GM10266 (cell line): ENCODE data around the gene OPN1MW.
"Not testable (repeated sequence)": the region's sequence is repeated elsewhere in the genome, so short reads cannot be mapped to it uniquely, and the experiment has no call there.

Source experiments
- DNase-seq: peaks from one replicate; pipeline ENCODE4 v3.0.0; 2012; ENCODE audit errors: extremely low spot score
- CTCF ChIP-seq: IDR thresholded peaks from 2 replicates; pipeline ENCODE4 v1.5.1; 2012; ENCODE audit warnings: mild to moderate bottlenecking, low read depth; ENCODE audit not compliant: control insufficient read depth, insufficient read depth; ENCODE audit errors: missing control alignments

OPN1MW gene

DNA sequence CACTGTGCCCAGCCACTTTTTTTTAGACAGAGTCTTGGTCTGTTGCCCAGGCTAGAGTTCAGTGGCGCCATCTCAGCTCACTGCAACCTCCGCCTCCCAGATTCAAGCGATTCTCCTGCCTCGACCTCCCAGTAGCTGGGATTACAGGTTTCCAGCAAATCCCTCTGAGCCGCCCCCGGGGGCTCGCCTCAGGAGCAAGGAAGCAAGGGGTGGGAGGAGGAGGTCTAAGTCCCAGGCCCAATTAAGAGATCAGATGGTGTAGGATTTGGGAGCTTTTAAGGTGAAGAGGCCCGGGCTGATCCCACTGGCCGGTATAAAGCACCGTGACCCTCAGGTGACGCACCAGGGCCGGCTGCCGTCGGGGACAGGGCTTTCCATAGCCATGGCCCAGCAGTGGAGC is at the start of gene OPN1MW:
TSS of gene OPN1MW (plus strand) at position 301 of the 400 bp plus-strand sequence. CDS start at position 383, 82 bp downstream.
- DNase-seq, result not testable (repeated sequence)

DNA sequence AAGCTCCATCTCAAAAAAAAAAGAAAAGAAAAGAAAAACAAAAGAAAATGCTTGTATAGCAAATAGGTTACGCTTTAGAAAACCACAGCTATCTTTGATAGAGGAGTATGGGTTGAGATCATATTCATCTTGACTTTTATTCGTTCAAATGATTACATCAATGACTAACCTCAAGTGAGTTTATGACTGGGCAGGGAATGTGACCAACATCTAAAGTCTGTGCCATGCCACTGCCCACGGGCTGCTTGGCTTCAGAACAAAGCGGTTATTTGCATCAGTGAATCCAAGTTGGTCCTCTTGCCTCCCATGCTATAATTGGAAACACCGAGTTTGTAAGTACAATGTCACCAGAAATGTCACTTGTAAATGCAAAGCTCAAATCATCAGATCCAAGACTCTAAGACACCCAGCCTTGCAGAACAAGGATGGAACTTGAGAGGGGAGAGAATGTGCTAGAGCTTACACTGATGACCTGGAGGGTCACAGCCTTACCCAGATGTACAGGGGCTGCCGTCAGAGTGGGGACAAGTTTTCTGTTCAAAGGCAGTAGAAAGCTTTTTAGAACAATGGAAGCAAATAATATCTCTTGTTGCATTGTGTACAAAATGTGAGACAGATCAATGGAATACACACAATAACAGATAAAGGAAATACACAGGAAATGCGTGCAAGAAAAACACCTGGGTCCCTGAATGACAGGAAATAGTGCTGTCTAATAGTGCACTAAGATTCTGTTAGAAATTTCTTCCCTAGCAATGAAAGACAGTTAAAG is 46.8 kb upstream of the OPN1MW start:
- no peak for TF ChIP-seq CTCF
- DNase-seq, result no peak

DNA sequence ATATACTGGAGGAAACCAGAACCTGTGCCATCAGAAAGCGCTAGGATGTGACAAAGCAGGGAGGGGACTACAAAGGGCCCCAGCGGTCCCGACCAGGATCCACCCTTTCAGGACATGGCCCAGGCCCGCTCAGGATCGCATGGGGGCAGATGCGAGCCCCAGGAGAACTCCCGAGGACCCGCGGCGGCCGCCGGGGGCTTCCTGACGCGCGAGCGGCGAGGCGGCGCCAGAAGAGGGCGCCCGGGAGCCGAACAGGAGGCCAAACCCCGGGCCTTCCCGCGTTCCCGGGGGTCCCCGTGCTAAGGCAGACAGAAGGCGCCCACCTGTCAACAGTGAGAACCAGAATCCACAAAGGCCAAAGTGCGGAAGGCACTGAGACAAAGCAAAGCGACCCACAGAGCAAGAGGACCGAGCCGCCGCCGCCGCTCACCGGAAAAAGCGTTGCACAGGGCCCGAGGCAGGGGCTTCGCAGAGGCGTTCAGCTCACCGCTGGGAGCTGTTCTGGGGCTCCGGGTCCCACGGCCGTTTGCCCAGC is 45.7 kb upstream of the OPN1MW start:
- TF ChIP-seq CTCF, result peak; percentile 68
- peak; percentile 71 for DNase-seq

DNA sequence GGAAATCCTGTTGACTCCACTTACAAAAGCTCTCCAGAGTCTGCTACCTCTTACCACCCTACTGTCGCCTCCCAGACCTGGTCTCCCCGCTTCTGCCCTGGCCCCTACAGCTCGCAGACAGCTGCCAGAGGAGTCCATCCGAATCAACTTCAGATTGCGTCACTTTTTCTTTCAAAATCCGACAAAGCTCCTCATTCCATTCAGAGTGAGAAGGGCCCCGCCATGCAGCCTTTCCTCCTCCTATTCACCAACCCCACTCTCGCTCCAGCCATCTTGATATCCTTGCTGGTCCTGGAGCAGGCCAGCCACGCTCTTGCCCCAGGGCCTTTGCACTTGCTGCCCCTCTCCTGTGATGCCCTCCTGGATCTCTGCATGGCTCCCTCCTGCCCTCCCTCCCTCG is 43.5 kb upstream of the OPN1MW start:
- DNase-seq, result no peak
- no peak for TF ChIP-seq CTCF

DNA sequence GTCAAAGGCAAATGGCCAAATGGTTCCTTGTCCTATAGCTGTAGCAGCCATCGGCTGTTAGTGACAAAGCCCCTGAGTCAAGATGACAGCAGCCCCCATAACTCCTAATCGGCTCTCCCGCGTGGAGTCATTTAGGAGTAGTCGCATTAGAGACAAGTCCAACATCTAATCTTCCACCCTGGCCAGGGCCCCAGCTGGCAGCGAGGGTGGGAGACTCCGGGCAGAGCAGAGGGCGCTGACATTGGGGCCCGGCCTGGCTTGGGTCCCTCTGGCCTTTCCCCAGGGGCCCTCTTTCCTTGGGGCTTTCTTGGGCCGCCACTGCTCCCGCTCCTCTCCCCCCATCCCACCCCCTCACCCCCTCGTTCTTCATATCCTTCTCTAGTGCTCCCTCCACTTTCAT is 42.2 kb upstream of the OPN1MW start:
- no peak for TF ChIP-seq CTCF
- no peak for DNase-seq

DNA sequence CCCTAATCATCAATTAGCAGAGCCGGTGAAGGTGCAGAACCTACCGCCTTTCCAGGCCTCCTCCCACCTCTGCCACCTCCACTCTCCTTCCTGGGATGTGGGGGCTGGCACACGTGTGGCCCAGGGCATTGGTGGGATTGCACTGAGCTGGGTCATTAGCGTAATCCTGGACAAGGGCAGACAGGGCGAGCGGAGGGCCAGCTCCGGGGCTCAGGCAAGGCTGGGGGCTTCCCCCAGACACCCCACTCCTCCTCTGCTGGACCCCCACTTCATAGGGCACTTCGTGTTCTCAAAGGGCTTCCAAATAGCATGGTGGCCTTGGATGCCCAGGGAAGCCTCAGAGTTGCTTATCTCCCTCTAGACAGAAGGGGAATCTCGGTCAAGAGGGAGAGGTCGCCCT is 41.7 kb upstream of the OPN1MW start:
- no peak for TF ChIP-seq CTCF
- no peak for DNase-seq

DNA sequence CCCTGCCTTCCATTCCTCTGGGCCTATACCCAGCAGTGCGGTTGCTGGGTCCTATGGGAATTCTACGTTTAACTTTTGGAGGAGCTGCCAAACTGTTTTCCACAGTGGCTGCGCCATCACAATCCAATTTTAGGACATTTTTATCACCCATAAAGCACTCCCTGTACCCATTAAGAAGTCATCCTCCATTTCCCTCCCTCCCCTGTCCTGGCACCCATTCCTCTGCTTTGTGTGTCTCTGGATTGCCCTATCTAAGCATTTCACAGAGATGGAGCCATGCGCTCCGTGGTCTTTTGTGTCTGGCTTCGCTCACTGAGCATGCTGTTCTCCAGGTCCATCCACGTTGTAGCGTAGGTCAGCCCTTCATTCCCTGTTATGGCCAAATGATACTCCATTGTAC is 40.0 kb upstream of the OPN1MW start:
- no peak for DNase-seq
- TF ChIP-seq CTCF, result no peak
